T-helper 1 cell treated with Interleukin-12 subunit alpha and Interleukin-12 subunit beta and Interleukin-4 antibody, amounts not matched to agents 30 μg/mL and 1 μg/mL, for 36 hours (primary cell): ENCODE data around the gene TSKS.
"Not testable (repeated sequence)": the region's sequence is repeated elsewhere in the genome, so short reads cannot be mapped to it uniquely, and the experiment has no call there.

ENCODE experiments used
- H3K27ac Mint-ChIP-seq: one replicate; pipeline ENCODE4 v1.8.0; 2021; ENCODE audit warnings: mild to moderate bottlenecking, mixed read lengths
- H3K27me3 Mint-ChIP-seq: one replicate; pipeline ENCODE4 v1.8.0; 2021; ENCODE audit warnings: low read depth, mixed read lengths
- H3K36me3 Mint-ChIP-seq: one replicate; pipeline ENCODE4 v1.8.0; 2021; ENCODE audit warnings: low read depth, mixed read lengths
- H3K4me1 Mint-ChIP-seq: one replicate; pipeline ENCODE4 v1.8.0; 2021; ENCODE audit warnings: low read depth, mixed read lengths
- H3K4me3 Mint-ChIP-seq: one replicate; pipeline ENCODE4 v1.8.0; 2021; ENCODE audit warnings: mild to moderate bottlenecking, moderate library complexity, mixed read lengths
- H3K9me3 Mint-ChIP-seq: one replicate; pipeline ENCODE4 v1.8.0; 2021; ENCODE audit warnings: mixed read lengths

Gene TSKS

GRCh38 chr19:49738268-49738667 lies 24.8 kb downstream of the TSKS start:
- no peak overlapping the region for H3K27ac Mint-ChIP-seq
- no peaks in the 10 kb centered on the region for H3K27me3 Mint-ChIP-seq
- no peaks in the 10 kb centered on the region for H3K9me3 Mint-ChIP-seq
- H3K4me1 Mint-ChIP-seq, result no peaks in the 10 kb centered on the region
- no peak overlapping the region for H3K4me3 Mint-ChIP-seq
- no peaks in the 10 kb centered on the region for H3K36me3 Mint-ChIP-seq

DNA sequence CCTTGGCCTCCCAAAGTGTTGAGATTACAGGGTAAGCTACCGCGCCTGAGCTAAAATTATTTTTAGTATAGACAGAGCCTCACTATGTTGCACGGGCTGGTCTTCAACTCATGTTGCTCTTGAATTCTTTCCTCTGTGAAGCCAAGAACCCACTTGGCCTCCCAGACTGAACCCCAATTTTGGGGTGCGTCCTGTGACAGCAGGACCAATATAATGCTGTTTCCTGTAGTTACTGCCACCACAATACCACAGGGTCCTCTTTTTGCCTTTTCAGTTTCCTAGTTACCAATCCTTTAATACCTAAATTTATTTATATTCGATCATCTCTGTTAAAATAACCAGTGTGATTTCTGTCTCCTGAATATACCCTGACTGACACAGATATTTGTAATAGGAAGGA lies 32.9 kb downstream of the TSKS start:
- Mint-ChIP-seq H3K9me3 (no peaks in the 10 kb centered on the region), H3K27me3 (no peaks in the 10 kb centered on the region), H3K27ac (no peak overlapping the region), H3K4me3 (no peak overlapping the region), H3K4me1 (no peaks in the 10 kb centered on the region), H3K36me3 (no peaks in the 10 kb centered on the region)

DNA sequence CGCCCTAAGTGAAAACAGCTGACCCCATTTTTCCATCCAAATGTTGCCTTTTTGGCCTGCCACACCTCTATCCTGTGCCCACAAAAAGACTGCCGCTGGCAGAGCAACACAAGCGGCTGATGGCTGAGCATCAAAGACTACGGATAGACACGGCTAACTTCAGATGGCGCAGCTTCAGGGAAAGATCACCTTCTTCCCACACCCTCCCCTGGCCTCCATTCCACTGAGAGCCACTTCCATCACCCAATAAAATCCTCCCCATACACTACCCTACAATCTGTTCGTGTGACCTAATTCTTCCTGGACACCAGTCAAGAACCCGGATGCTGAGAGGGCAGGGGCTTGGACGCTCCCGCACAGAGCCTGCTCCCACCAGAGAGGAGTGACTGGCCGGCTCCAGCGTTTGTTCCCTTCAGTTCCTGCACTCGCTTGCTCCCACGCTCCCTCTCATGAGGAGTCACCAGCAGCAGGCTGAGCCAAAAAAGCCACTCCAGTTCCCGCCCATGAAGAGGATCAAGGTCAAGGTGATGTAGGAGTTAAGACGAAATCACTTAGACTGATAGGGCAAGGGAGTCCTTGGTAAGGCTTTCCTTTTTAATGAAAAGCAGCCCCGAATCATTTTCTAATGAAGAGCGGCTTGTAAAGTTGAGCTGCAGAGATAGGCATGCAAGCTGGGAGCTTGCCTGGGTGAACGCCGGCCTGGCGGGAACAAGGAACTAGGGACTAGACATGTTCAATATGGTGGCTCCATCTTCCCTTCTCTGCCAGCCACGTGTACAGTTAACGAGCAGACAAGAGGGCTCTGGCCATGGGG lies 35.7 kb downstream of the TSKS start:
- Mint-ChIP-seq H3K4me3 (no peak overlapping the region), H3K27ac (no peak overlapping the region), H3K4me1 (no peaks in the 10 kb centered on the region), H3K36me3 (no peaks in the 10 kb centered on the region), H3K27me3 (no peaks in the 10 kb centered on the region), H3K9me3 (no peaks in the 10 kb centered on the region)

GRCh38 chr19:49719420-49719819 lies 43.7 kb downstream of the TSKS start:
- H3K9me3 Mint-ChIP-seq, H3K27me3 Mint-ChIP-seq, H3K4me3 Mint-ChIP-seq, H3K27ac Mint-ChIP-seq, H3K36me3 Mint-ChIP-seq: not testable (repeated sequence)
- H3K4me1 Mint-ChIP-seq, result peaks cover 10% of the 10 kb centered on the region

DNA sequence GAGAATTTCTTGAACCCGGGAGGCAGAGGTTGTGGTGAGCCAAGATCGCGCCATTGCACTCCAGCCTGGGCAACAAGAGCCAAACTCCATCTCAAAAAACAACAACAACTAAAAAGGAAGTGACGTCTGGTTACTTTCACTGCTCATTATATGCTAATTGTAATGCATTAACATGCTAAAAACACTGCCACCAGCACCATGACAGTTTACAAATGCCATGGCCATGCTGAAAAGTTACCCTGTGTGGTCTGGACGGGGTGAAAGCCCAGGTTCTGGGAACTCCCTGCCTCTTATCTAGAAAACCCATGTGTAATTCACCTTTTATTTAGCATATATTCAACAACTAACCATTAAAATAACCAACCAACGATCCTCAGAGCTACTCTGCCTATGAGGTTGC lies 44.1 kb downstream of the TSKS start:
- H3K27ac Mint-ChIP-seq, result no peak overlapping the region
- no peak overlapping the region for H3K4me3 Mint-ChIP-seq
- peaks cover 1% of the 10 kb centered on the region for H3K36me3 Mint-ChIP-seq

DNA sequence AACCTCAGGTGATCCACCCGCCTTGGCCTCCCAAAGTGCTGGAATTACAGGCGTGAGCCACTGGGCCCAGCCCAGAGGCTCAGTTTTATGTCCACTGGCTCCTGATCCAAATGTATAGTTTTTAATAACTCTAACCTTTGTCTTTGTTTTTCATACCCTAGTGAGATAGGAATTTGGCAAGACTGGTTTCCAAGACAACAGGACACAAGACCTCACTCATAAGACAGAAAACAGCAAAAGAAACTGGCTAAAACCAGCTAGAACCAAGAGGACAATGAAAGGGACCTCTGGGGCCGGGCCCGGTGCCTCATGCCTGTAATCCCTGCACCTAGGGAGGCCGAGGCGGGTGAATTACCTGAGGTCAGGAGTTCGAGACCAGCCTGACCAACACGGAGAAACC lies 44.6 kb downstream of the TSKS start:
- Mint-ChIP-seq H3K27me3 (no peaks in the 10 kb centered on the region), H3K36me3 (peaks cover 1% of the 10 kb centered on the region), H3K4me1 (peaks cover 10% of the 10 kb centered on the region), H3K9me3 (no peaks in the 10 kb centered on the region), H3K4me3 (no peak overlapping the region), H3K27ac (no peak overlapping the region)

More for the DNA sequence above, 44.1 kb downstream of the TSKS start:
- Mint-ChIP-seq H3K4me1 (peaks cover 10% of the 10 kb centered on the region), H3K27me3 (no peaks in the 10 kb centered on the region), H3K9me3 (no peaks in the 10 kb centered on the region)

- peaks cover 10% of the 10 kb centered on the region for H3K4me1 Mint-ChIP-seq
- no peaks in the 10 kb centered on the region for H3K9me3 Mint-ChIP-seq
- no peak overlapping the region for H3K27ac Mint-ChIP-seq
- H3K36me3 Mint-ChIP-seq, result peaks cover 1% of the 10 kb centered on the region
- no peak overlapping the region for H3K4me3 Mint-ChIP-seq
- H3K27me3 Mint-ChIP-seq, result no peaks in the 10 kb centered on the region
These were observed 47.0 kb downstream of the TSKS start for GRCh38 chr19:49716154-49716553.

- Mint-ChIP-seq H3K4me3 (no peak overlapping the region), H3K9me3 (no peaks in the 10 kb centered on the region), H3K27me3 (no peaks in the 10 kb centered on the region), H3K27ac (no peak overlapping the region), H3K36me3 (peaks cover 1% of the 10 kb centered on the region), H3K4me1 (peaks cover 10% of the 10 kb centered on the region)
These were observed 49.8 kb downstream of the TSKS start for GRCh38 chr19:49713236-49713845.

- Mint-ChIP-seq H3K36me3 (no peaks in the 10 kb centered on the region), H3K4me3 (no peak overlapping the region), H3K4me1 (peaks cover 7% of the 10 kb centered on the region), H3K27ac (no peak overlapping the region), H3K27me3 (no peaks in the 10 kb centered on the region), H3K9me3 (no peaks in the 10 kb centered on the region)
These were observed 50.7 kb downstream of the TSKS start for GRCh38 chr19:49712397-49712859.

DNA sequence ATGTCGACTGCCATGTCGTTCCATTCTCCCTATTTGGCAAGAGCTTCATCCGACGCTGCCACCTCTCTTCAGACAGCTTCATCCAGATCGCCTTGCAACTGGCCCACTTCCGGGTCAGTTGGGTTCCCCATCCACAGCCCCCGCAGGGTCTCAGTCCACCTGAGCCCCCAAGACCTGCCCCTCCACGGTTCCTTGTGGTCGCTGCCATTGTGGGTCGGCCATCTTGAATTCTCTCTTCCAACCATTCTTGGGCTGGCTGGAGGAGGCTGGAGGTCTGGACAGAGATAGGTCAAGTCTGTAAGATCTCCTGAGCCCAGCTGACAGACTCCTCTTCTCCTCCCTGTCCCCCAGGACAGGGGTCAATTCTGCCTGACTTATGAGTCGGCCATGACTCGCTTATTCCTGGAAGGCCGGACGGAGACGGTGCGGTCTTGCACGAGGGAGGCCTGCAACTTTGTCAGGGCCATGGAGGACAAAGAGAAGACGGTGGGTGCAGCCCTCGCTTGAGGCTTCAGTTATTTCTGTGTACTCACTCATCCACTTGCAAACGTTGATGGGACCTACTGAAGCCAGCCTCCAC lies 52.6 kb downstream of the TSKS start:
- Mint-ChIP-seq H3K9me3 (no peaks in the 10 kb centered on the region), H3K27ac (no peak overlapping the region), H3K36me3 (no peaks in the 10 kb centered on the region), H3K4me1 (no peaks in the 10 kb centered on the region), H3K4me3 (no peak overlapping the region), H3K27me3 (no peaks in the 10 kb centered on the region)

DNA sequence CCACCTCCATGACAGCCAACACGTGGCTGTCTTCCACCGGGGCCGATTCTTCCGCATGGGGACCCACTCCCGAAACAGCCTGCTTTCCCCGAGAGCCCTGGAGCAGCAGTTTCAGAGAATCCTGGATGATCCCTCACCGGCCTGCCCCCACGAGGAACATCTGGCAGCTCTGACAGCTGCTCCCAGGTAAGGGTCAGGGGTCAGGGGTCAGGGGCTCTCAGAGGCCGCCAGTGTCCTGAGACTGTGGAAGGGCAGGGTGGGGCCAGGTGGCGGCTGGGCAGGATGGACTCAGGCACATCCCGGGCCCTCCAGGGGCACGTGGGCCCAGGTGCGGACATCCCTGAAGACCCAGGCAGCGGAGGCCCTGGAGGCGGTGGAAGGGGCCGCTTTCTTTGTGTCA lies 57.2 kb downstream of the TSKS start:
- no peak overlapping the region for H3K27ac Mint-ChIP-seq
- no peaks in the 10 kb centered on the region for H3K9me3 Mint-ChIP-seq
- no peak overlapping the region for H3K4me3 Mint-ChIP-seq
- no peaks in the 10 kb centered on the region for H3K4me1 Mint-ChIP-seq
- no peaks in the 10 kb centered on the region for H3K27me3 Mint-ChIP-seq
- no peaks in the 10 kb centered on the region for H3K36me3 Mint-ChIP-seq

DNA sequence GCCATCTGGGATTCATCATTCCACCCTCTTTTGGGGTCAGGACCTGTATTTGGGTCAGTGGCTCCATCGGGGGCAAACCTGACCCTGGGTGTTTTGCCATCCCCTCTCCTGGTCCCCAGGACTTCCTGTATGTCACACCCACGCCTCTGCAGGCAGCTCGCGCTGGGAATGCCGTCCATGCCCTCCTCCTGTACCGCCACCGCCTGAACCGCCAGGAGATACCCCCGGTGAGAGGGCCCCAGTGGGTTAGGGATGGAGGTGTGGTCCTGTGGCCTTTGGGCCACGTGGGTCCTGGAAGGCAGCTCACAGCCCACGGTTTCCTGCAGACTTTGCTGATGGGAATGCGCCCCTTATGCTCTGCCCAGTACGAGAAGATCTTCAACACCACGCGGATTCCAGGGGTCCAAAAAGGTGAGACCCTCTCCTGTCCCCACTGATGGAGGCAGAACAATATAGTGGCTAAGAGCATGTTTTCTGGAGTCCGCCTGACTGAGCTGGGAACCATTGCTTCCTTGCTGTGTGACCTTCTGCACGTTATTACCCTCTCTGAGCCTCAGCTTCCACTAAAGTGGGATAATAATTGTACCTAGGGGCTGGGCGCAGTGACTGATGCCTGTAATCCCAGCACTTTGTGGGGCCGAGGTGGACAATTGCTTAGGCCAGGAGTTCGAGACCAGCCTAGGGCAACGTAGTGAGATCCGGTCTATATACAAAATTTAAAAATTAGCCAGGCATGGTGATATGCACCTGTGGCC lies 58.0 kb downstream of the TSKS start:
- Mint-ChIP-seq H3K9me3 (no peaks in the 10 kb centered on the region), H3K27ac (no peak overlapping the region), H3K27me3 (no peaks in the 10 kb centered on the region), H3K36me3 (no peaks in the 10 kb centered on the region), H3K4me3 (no peak overlapping the region), H3K4me1 (no peaks in the 10 kb centered on the region)

DNA sequence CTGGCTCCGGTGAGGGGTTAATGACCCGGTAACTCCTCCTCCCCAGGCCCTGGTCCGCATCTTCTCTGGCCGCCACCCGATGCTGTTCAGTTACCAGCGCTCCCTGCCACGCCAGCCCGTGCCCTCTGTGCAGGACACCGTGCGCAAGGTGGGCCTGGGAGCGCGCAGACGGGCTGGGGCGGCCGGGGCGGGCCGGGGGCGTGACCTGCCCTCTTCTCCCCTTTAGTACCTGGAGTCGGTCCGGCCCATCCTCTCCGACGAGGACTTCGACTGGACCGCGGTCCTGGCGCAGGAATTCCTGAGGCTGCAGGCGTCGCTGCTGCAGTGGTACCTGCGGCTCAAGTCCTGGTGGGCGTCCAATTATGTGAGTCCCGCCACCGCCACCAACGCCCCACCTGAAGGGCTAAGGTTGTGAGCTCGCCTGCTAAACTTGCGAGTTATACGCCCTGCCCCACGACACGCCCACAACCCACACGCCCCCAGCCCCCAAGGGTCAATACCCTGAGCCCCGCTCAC lies 61.8 kb downstream of the TSKS start:
- Mint-ChIP-seq H3K4me3 (no peak overlapping the region), H3K4me1 (no peaks in the 10 kb centered on the region), H3K36me3 (no peaks in the 10 kb centered on the region), H3K27ac (no peak overlapping the region), H3K9me3 (no peaks in the 10 kb centered on the region), H3K27me3 (no peaks in the 10 kb centered on the region)

GRCh38 chr19:49700563-49700962 lies 62.5 kb downstream of the TSKS start:
- no peak overlapping the region for H3K4me3 Mint-ChIP-seq
- no peaks in the 10 kb centered on the region for H3K36me3 Mint-ChIP-seq
- H3K27ac Mint-ChIP-seq, result no peak overlapping the region

More at GRCh38 chr19:49700563-49700962, 62.5 kb downstream of the TSKS start:
- H3K4me1 Mint-ChIP-seq, result no peaks in the 10 kb centered on the region
- no peaks in the 10 kb centered on the region for H3K9me3 Mint-ChIP-seq
- H3K27me3 Mint-ChIP-seq, result no peaks in the 10 kb centered on the region
